K562 (cell line): ENCODE results near the gene TSPYL6.

ENCODE experiments used
- POLR2A ChIP-seq: fragments of 450-650 bp; conservative IDR thresholded peaks from 2 replicates; pipeline ENCODE4 v1.6.1; 2016
- TF ChIP-seq, protein P1 (sequence below), 3 experiments: IDR thresholded peaks in 2 of 3; conservative IDR thresholded peaks in 1 of 3; 2 replicates each; pipeline ENCODE4 v1.5.1; 2011 to 2012; ENCODE audit warnings: low read length in 3 of 3, mild to moderate bottlenecking in 3 of 3, control low read depth in 2 of 3, improper control_type of control experiment in 1 of 3, inconsistent platforms in 1 of 3, low read depth in 1 of 3, mixed read lengths in 1 of 3, moderate library complexity in 1 of 3; ENCODE audit not compliant: insufficient read depth in 2 of 3

GRCh38 chr2:54233832-54234649, 22.0 kb downstream of the TSPYL6 start:
- TF ChIP-seq, protein P1, sequence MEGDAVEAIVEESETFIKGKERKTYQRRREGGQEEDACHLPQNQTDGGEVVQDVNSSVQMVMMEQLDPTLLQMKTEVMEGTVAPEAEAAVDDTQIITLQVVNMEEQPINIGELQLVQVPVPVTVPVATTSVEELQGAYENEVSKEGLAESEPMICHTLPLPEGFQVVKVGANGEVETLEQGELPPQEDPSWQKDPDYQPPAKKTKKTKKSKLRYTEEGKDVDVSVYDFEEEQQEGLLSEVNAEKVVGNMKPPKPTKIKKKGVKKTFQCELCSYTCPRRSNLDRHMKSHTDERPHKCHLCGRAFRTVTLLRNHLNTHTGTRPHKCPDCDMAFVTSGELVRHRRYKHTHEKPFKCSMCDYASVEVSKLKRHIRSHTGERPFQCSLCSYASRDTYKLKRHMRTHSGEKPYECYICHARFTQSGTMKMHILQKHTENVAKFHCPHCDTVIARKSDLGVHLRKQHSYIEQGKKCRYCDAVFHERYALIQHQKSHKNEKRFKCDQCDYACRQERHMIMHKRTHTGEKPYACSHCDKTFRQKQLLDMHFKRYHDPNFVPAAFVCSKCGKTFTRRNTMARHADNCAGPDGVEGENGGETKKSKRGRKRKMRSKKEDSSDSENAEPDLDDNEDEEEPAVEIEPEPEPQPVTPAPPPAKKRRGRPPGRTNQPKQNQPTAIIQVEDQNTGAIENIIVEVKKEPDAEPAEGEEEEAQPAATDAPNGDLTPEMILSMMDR (IDR thresholded peaks at IDR 0.05 in 2 of 3, conservative IDR thresholded peaks at IDR 0.05 in 1 of 3; ENCODE audit: insufficient read depth in 2 of 3, low read depth in 1 of 3, low read length in 3 of 3), result no peak
- TF ChIP-seq POLR2A, result no peak
